ENCODE measurements around the gene SNIP1.

GRCh38 chr1:37502104-37502503 lies 52.0 kb downstream of the SNIP1 start:
- TF ChIP-seq CTCF (IDR thresholded peaks at IDR 0.05), result no peak
- no peak for TF ChIP-seq POLR2A (IDR thresholded peaks at IDR 0.05)
- no peak for TF ChIP-seq EP300 (IDR thresholded peaks at IDR 0.05)

All from tibial nerve (tissue), 4 donors.